AG09309 (cell line): ENCODE data around the gene CLINT1.

ENCODE experiments used
- DNase-seq: peaks from one replicate; pipeline ENCODE4 v3.0.0-alpha.2; 2010; ENCODE audit warnings: low read depth
- H3K4me3 ChIP-seq: 2 replicates; pipeline ENCODE4 v1.5.1; 2011; ENCODE audit warnings: mild to moderate bottlenecking, low read depth, low read length, moderate library complexity; ENCODE audit not compliant: control insufficient read depth
- CTCF ChIP-seq: IDR thresholded peaks from 2 replicates; pipeline ENCODE4 v1.5.1; 2011; ENCODE audit warnings: mild to moderate bottlenecking, low read depth, low read length, inconsistent platforms; ENCODE audit not compliant: insufficient read depth, control insufficient read depth; ENCODE audit errors: missing control alignments

The CLINT1 gene

DNA sequence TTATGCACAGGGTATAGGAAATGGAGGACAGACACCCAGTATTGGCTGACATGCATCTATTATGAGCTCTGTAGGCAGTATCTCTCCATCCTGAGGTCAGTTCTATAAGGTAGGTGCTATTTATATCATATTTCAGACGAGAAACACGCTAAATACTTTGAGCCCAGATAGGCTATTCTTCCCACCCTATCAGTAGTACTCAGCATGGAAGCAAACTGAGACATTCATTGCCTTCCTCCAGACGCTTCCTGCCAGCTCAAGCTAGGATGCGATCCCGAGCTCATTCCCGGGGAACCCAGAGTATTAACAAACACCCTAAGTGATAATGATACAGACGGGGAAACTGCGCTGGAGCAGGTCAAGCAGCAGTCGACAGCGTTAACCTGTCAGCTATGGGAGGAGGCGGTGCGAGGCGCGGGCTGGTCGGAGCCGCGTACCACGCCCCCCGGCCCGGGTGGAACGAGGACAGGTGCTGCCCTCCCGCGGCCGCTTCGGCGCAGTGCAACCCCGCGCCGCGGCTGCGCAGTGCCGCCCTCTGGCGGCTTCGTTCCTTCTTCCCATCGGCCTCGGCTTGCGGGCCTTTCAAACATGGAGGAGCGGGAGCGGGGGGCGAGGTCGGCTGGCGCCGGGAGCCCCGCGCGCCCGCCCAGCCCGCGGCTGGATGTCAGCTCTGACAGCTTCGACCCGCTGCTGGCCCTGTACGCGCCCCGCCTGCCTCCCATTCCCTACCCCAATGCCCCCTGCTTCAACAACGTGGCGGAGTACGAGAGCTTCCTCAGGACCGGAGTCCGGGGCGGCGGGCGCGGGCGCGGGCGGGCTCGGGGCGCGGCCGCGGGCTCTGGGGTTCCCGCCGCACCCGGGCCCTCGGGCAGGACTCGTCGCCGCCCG is 115.5 kb downstream of the CLINT1 start, which contains the start of gene LSM11:
Gene LSM11, plus strand, starts transcription at position 550 of the 888 bp plus-strand sequence. Its CDS starts 39 bp downstream, at position 589.
- DNase-seq = peak; percentile 27
- H3K4me3 ChIP-seq = peak within 1 kb of the TSS; percentile 71
- peak; percentile 81 for TF ChIP-seq CTCF

- DNase-seq = no peak
- no peak for TF ChIP-seq CTCF
- no peak overlapping the region for H3K4me3 ChIP-seq
Observed at GRCh38 chr5:157741131-157741530, 117.8 kb downstream of the CLINT1 start.

DNA sequence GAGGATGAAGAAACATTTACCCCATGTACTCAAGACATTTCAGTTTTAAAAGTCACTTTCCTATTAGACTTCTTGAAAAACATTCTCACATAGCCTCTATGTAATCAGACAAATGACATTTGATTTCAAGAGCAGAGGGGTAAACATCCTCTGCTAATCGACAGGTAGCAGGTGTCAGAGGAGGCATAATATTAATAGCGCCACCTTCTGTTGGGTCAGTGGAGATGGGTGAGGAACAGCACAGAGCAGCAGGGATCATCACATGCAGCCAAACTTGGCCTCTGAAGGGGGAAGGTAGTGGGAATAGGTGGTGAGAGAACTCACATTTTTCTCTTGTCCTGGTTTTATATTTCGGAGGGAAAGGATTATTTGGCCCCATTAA is 118.7 kb downstream of the CLINT1 start:
- DNase-seq = no peak
- peak; percentile 61 for TF ChIP-seq CTCF

DNA sequence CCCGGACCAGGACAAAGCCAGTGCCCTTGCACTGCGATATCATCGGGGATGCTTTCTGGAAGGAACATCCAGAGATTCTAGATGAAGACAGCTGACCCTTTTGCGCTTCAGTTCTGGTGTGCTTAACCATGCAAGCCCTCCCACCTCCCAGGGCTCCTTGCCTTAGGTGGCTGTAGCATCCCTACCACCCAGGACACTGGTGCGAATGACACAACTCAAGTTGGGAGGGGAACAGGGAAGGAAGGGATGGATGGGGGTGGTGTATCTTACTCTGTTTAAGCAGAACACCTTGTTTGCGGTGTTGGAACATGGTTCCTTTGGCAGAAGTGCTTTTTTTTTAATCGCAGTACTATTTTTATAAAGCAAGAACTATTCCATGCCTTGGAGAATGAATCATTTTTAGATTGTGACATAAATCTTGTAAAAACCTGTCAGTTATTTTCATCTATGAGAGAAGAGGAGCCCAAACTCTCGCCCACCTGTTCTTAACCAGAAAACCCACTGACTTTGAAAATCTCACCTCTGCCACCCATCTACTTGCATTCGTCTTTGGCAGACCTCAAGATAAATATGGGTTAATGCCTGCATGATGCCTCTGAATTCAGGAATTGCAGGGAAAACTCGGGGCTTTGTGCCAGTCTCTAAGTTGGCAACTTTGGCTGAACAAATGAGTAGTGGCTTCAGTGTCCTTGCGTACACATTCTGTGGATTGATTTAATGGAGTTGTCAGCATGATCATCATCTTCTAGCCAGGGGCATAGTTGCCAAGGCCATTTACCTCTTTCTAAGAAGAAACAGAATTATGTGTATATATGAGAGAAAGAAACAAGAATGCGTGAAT is 119.3 kb downstream of the CLINT1 start:
- DNase-seq = no peak
- TF ChIP-seq CTCF = no peak
- H3K4me3 ChIP-seq = no peak overlapping the region

More for the DNA sequence above, 118.7 kb downstream of the CLINT1 start:
- H3K4me3 ChIP-seq = no peak overlapping the region

GRCh38 chr5:157735991-157736390 is 123.0 kb downstream of the CLINT1 start:
- no peak for DNase-seq
- TF ChIP-seq CTCF = no peak
- H3K4me3 ChIP-seq = no peak overlapping the region
